ENCODE measurements around the gene CALML3.

GRCh38 chr10:5531558-5532306 lies 7.0 kb downstream of the CALML3 start:
- no peak for TF ChIP-seq POLR2A (IDR thresholded peaks at IDR 0.05)
- TF ChIP-seq, protein P1, sequence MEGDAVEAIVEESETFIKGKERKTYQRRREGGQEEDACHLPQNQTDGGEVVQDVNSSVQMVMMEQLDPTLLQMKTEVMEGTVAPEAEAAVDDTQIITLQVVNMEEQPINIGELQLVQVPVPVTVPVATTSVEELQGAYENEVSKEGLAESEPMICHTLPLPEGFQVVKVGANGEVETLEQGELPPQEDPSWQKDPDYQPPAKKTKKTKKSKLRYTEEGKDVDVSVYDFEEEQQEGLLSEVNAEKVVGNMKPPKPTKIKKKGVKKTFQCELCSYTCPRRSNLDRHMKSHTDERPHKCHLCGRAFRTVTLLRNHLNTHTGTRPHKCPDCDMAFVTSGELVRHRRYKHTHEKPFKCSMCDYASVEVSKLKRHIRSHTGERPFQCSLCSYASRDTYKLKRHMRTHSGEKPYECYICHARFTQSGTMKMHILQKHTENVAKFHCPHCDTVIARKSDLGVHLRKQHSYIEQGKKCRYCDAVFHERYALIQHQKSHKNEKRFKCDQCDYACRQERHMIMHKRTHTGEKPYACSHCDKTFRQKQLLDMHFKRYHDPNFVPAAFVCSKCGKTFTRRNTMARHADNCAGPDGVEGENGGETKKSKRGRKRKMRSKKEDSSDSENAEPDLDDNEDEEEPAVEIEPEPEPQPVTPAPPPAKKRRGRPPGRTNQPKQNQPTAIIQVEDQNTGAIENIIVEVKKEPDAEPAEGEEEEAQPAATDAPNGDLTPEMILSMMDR (IDR thresholded peaks at IDR 0.05 in 8 of 11, conservative IDR thresholded peaks at IDR 0.05 in 3 of 11): no peak
- TF ChIP-seq POLR2AphosphoS5 (IDR thresholded peaks at IDR 0.05): no peak

Data from spleen (tissue), 7 donors.